CD4-positive, alpha-beta T cell treated with Interleukin-1 beta for 1 hour (primary cell): ENCODE data around the gene SLC44A4.
"Not testable (repeated sequence)": the region's sequence is repeated elsewhere in the genome, so short reads cannot be mapped to it uniquely, and the experiment has no call there.

Experiments
- DNase-seq, 2 donors: peaks; one replicate each; pipeline ENCODE4 v3.0.0-alpha.2; 2020 to 2022

Gene SLC44A4

GRCh38 chr6:31825553-31825952 lies 53.2 kb downstream of the SLC44A4 start:
- no peak for DNase-seq

- not testable (repeated sequence) for DNase-seq
Observed at GRCh38 chr6:31823592-31824196, 55.1 kb downstream of the SLC44A4 start.

- DNase-seq = peak; percentile 77 to 79
Observed at GRCh38 chr6:31822036-31822821, 56.6 kb downstream of the SLC44A4 start.

GRCh38 chr6:31821301-31822035 lies 57.3 kb downstream of the SLC44A4 start:
- DNase-seq = no peak

- DNase-seq = not testable (repeated sequence)
Observed at GRCh38 chr6:31820399-31820798, 58.4 kb downstream of the SLC44A4 start.

GRCh38 chr6:31819871-31820299 lies 58.9 kb downstream of the SLC44A4 start:
- no peak for DNase-seq

- DNase-seq = peak in 1 of 2 donors; percentile 27
Observed at GRCh38 chr6:31817929-31818511, 60.8 kb downstream of the SLC44A4 start.

- DNase-seq = peak in 1 of 2 donors; percentile 55
Observed at GRCh38 chr6:31817133-31817928, 61.5 kb downstream of the SLC44A4 start.

GRCh38 chr6:31815025-31815838 lies 63.6 kb downstream of the SLC44A4 start, which contains the start of the genes HSPA1A and HSPA1L:
Gene HSPA1A, plus strand, starts transcription at chr6:31815543. Its CDS starts 214 bp downstream, at chr6:31815757.
Gene HSPA1L, minus strand, starts transcription at chr6:31815283. Its CDS starts 3,311 bp downstream, at chr6:31811972.
- DNase-seq = peak; percentile 84 to 88

GRCh38 chr6:31814677-31815024 lies 64.1 kb downstream of the SLC44A4 start:
- peak; percentile 70 to 71 for DNase-seq

- no peak for DNase-seq
Observed at GRCh38 chr6:31813465-31813849, 65.3 kb downstream of the SLC44A4 start.
